HepG2 (cell line): Measurements from ENCODE around the gene SNRPD3. TPM values are rescaled to one million over a fixed set of nuclear protein-coding genes. Genes with fewer than 3 reads are reported as not detected.
A peak's percentile ranks its signal among the peaks of the same experiment; 100 is the strongest.

ENCODE experiments used
- ARID2 ChIP-seq: sonication (generic); formaldehyde crosslinking; IDR thresholded peaks from 2 replicates; pipeline ENCODE4 v1.8.1; 2022; ENCODE audit warnings: mild to moderate bottlenecking, missing genetic modification reagents, borderline replicate concordance
- ATF4 ChIP-seq, 2 experiments: fragments of 450-650 bp in 1 of 2; sonication (generic) in 1 of 2; formaldehyde crosslinking; IDR thresholded peaks; 2 replicates each; pipeline versions ENCODE4 v1.5.0 to v1.8.0; 2020 to 2022; ENCODE audit warnings: mild to moderate bottlenecking in 1 of 2, missing genetic modification reagents in 1 of 2
- HNF4A ChIP-seq: sonication (generic); formaldehyde crosslinking; IDR thresholded peaks from 2 replicates; pipeline ENCODE4 v1.4.0; 2020; ENCODE audit warnings: missing genetic modification reagents
- HOMEZ ChIP-seq: IDR thresholded peaks from 2 replicates; pipeline ENCODE4 v1.6.1; 2016; ENCODE audit warnings: low read depth
- LCORL ChIP-seq, 2 experiments: fragments of 450-650 bp in 1 of 2; sonication (generic) in 1 of 2; formaldehyde crosslinking in 1 of 2; IDR thresholded peaks; 2 replicates each; pipeline versions ENCODE4 v1.5.0 to v1.6.1; 2017 to 2020; ENCODE audit warnings: antibody characterized with exemption in 1 of 2, missing genetic modification reagents in 1 of 2
- MTA1 ChIP-seq: sonication (generic); formaldehyde crosslinking; IDR thresholded peaks from 2 replicates; pipeline ENCODE4 v1.4.0; 2020; ENCODE audit warnings: missing genetic modification reagents, mild to moderate bottlenecking, borderline replicate concordance
- NCOA5 ChIP-seq: sonication (generic); formaldehyde crosslinking; IDR thresholded peaks from 2 replicates; pipeline ENCODE4 v1.4.0; 2020; ENCODE audit warnings: missing genetic modification reagents
- POLR2AphosphoS2 ChIP-seq: IDR thresholded peaks from 2 replicates; pipeline ENCODE4 v1.6.1; 2011; ENCODE audit warnings: low read depth, low read length, improper control_type of control experiment
- RCOR2 ChIP-seq: IDR thresholded peaks from 2 replicates; pipeline ENCODE4 v1.6.1; 2016; ENCODE audit warnings: missing biosample characterization, missing genetic modification reagents
- RNF219 ChIP-seq: sonication (generic); formaldehyde crosslinking; IDR thresholded peaks from 2 replicates; pipeline ENCODE4 v1.5.0; 2020; ENCODE audit warnings: mild to moderate bottlenecking, missing genetic modification reagents
- SP140L ChIP-seq: sonication (generic); formaldehyde crosslinking; IDR thresholded peaks from 2 replicates; pipeline ENCODE4 v1.4.0; 2020; ENCODE audit warnings: missing genetic modification reagents, borderline replicate concordance
- SP4 ChIP-seq: sonication (generic); formaldehyde crosslinking; IDR thresholded peaks from 2 replicates; pipeline ENCODE4 v1.8.1; 2023; ENCODE audit warnings: mild to moderate bottlenecking, missing genetic modification reagents
- SUZ12 ChIP-seq: fragments of 150-350 bp; IDR thresholded peaks from 2 replicates; pipeline ENCODE4 v1.6.1; 2014; ENCODE audit warnings: low read depth, low read length
- TEAD3 ChIP-seq: optimal IDR thresholded peaks from 2 replicates; pipeline ENCODE3; 2016; ENCODE audit warnings: borderline replicate concordance
- TERF1 ChIP-seq: sonication (generic); formaldehyde crosslinking; IDR thresholded peaks from 2 replicates; pipeline ENCODE4 v1.8.0; 2022; ENCODE audit warnings: mild to moderate bottlenecking, missing genetic modification reagents, moderate library complexity
- ZBTB2 ChIP-seq: sonication (generic); formaldehyde crosslinking; IDR thresholded peaks from 2 replicates; pipeline ENCODE4 v1.8.0; 2022; ENCODE audit warnings: low read depth, missing genetic modification reagents
- ZFP37 ChIP-seq: sonication (generic); formaldehyde crosslinking; IDR thresholded peaks from 2 replicates; pipeline ENCODE4 v1.4.0; 2020; ENCODE audit warnings: missing genetic modification reagents, borderline replicate concordance
- ZFY ChIP-seq: sonication (generic); formaldehyde crosslinking; IDR thresholded peaks from 2 replicates; pipeline ENCODE4 v1.4.0; 2020; ENCODE audit warnings: missing genetic modification reagents
- ZNF160 ChIP-seq: sonication (generic); formaldehyde crosslinking; IDR thresholded peaks from 2 replicates; pipeline ENCODE4 v1.8.0; 2022; ENCODE audit warnings: mild to moderate bottlenecking, inconsistent platforms, missing genetic modification reagents
- ZNF563 ChIP-seq: sonication (generic); formaldehyde crosslinking; IDR thresholded peaks from 2 replicates; pipeline ENCODE4 v1.8.0; 2022; ENCODE audit warnings: mild to moderate bottlenecking, moderate library complexity, missing genetic modification reagents
- ZNF75D ChIP-seq: sonication (generic); formaldehyde crosslinking; IDR thresholded peaks from 2 replicates; pipeline ENCODE4 v1.8.1; 2023; ENCODE audit warnings: missing genetic modification reagents, mild to moderate bottlenecking, borderline replicate concordance
- polyA plus RNA-seq, 8 experiments: library from polyadenylated mRNA; depleted of rRNA in 3 of 8; stranded (reverse) in 7 of 8; unstranded in 1 of 8; fragments of >200 nt; fragmentation: Illumina TruSeq in 4 of 8; extraction: Trizol in 4 of 8; gene quantifications; 2 replicates each; pipeline versions ENCODE4 v1.2.1 to v1.2.3, GENCODE V29; 2011 to 2016; ENCODE audit warnings: low read depth in 4 of 8, missing spikeins in 1 of 8, mixed read lengths in 1 of 8; ENCODE audit not compliant: insufficient read depth in 1 of 8
- total RNA-seq, 5 experiments: library from RNA; depleted of rRNA; stranded (reverse); fragments of >200 nt; fragmentation: Illumina TruSeq; extraction: Trizol; gene quantifications; 2 replicates each; pipeline ENCODE4 v1.2.3, GENCODE V29; 2016; ENCODE audit warnings: low read depth in 1 of 5

The SNRPD3 gene
- total and polyA plus RNA-seq, 2 of the 13 experiments (the other 11 are each of a cell fraction or from before 2014, with no cell fraction given) = 110 to 209 TPM

GRCh38 chr22:24514241-24515026 is 41.4 kb upstream of the SNRPD3 start (continued):
- TF ChIP-seq TERF1 (CRISPR knock-in tag) (no peak), ZNF563 (CRISPR knock-in tag) (peak; percentile 92; the same call in 1 of the 2 replicates), RNF219 (peak; percentile 96; the same call in 1 of the 2 replicates), MTA1 (CRISPR knock-in tag) (peak; percentile 99), SP140L (CRISPR knock-in tag) (peak; percentile 91; the same call in 1 of the 2 replicates), ZFY (peak; percentile 66; the same call in 1 of the 2 replicates), ZBTB2 (CRISPR knock-in tag) (no peak), LCORL (IDR thresholded peaks at IDR 0.05) (no peak), LCORL (CRISPR knock-in tag; IDR thresholded peaks at IDR 0.05) (peak; percentile 98), POLR2AphosphoS2 (no peak), ZFP37 (CRISPR knock-in tag) (peak; percentile 99), ZNF160 (CRISPR knock-in tag) (peak; percentile 94; the same call in 1 of the 2 replicates), NCOA5 (CRISPR knock-in tag) (no peak), RCOR2 (CRISPR knock-in tag) (peak; percentile 83), HNF4A (CRISPR knock-in tag) (peak; percentile 91), HOMEZ (CRISPR knock-in tag) (peak; percentile 92), SUZ12 (no peak), SP4 (CRISPR knock-in tag) (no peak; the same call in 1 of the 2 replicates), ARID2 (CRISPR knock-in tag) (peak; percentile 88; the same call in 1 of the 2 replicates), ATF4 (CRISPR knock-in tag; IDR thresholded peaks at IDR 0.05) (peak in 1 of 2 experiments; percentile 74; a peak in 2 of 4 replicates), TEAD3 (CRISPR knock-in tag) (peak; percentile 90), ZNF75D (CRISPR knock-in tag) (peak; percentile 92; the same call in 1 of the 2 replicates)
